Measurements from ENCODE around the gene BCKDK. TPM values are rescaled to one million over a fixed set of nuclear protein-coding genes. Genes with fewer than 3 reads are reported as not detected.

Gene BCKDK
- total and polyA plus RNA-seq, 2 of the 8 experiments (the other 6 are each of a cell fraction or from before 2014, with no cell fraction given): 49.6 to 77.1 TPM

DNA sequence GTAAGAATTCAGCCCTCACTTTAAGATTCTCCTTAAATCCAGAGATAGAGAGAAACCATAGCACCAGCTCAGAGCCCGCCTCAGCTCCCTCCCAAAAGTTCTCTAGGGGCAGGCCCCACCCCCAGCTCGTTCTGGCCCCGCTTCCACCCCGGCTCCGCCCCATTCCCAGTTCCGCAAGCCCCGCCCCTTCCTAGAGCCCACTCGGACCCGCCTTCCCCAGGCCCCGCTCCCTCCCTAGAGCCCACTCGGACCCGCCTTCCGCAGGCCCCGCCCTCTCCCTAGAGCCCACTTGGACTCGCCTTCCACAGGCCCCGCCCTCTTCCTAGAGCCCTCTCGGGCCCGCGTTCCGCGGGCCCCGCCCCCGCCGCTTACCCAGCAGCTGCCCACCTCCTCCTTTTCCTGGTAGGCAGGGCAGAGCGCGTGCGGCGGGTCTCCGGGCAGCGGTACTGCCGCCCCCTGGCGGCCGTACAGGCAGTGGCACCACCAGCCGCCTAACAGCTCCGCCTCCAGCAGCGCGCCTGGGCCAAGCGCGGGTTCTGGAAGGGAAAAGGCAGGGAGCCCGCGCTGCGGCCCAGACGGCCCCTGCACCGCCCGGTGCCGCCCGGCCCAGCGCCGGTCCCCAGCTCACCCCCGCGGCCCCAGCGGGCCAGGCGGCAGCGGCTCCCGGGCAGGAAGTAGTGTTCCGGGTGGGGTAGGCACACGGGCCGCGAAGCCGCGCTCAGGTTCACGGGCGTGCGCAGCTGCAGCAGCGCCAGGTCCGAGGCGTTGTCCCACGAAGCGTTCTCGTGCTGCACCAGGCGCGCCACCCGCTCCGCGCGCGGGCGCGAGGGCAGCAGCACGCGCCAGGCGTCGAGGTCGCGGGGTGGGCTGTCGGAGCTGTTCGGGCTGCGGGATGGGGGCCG lies 34.2 kb downstream of the BCKDK start:
- Histone ChIP-seq H3K23me2 (ENCODE audit: low read depth, low read length) (peaks cover 3% of the 10 kb centered on the region; the same call in 1 of the 2 replicates), H2BK120ac (replicated peaks; ENCODE audit: low read depth, low read length) (no peak overlapping the region), H3K23ac (ENCODE audit: insufficient read length) (no peak overlapping the region), H3K4ac (replicated peaks; ENCODE audit: insufficient read length, low read depth, low read length) (no peak overlapping the region), H3K4me2 (ENCODE audit: insufficient read depth in 1 of 2, low read depth in 2 of 2, low read length in 2 of 2) (peak overlapping the region; percentile 51 to 72; a peak in 3 of 4 replicates), H4K20me1 (replicated peaks in 1 of 2; ENCODE audit: control insufficient read depth in 1 of 2, insufficient read depth in 2 of 2, low read length in 2 of 2) (no peaks in the 10 kb centered on the region), H2AFZ (ENCODE audit: low read length) (peak overlapping the region; percentile 77; the same call in 1 of the 2 replicates), H3K4me3 (ENCODE audit: extremely low read depth in 1 of 4, insufficient read depth in 2 of 4, low read depth in 3 of 4, low read length in 4 of 4) (peak overlapping the region; percentile 10 to 54 (median 24); a peak in 7 of 8 replicates), H4K8ac (ENCODE audit: extremely low read depth, insufficient read depth, low read length) (peak overlapping the region; percentile 85), H3K9ac (replicated peaks in 1 of 4; ENCODE audit: extremely low read depth in 1 of 4, low read depth in 3 of 4, low read length in 3 of 4) (peak overlapping the region in 1 of 4 experiments; percentile 43; a peak in 2 of 7 replicates), H3K56ac (replicated peaks; ENCODE audit: insufficient read length, low read depth, low read length) (no peak overlapping the region), H3K14ac (ENCODE audit: insufficient read length) (no peak overlapping the region), H2AK5ac (ENCODE audit: low read depth, low read length) (no peak overlapping the region), H3K27me3 (replicated peaks in 1 of 4; ENCODE audit: control insufficient read depth in 3 of 4, extremely low read depth in 1 of 4, insufficient read depth in 3 of 4, low read length in 3 of 4) (peaks cover 1 to 19% (median 12%) of the 10 kb centered on the region in 4 experiments), H3K79me1 (ENCODE audit: low read depth, low read length) (no peaks in the 10 kb centered on the region), H3K4me1 (replicated peaks in 1 of 4; ENCODE audit: control insufficient read depth in 3 of 4, insufficient read depth in 4 of 4, low read length in 3 of 4) (peaks cover 5 to 26% (median 22%) of the 10 kb centered on the region in 4 experiments), H2BK15ac (ENCODE audit: low read length) (0 out of 2 replicates have a peak overlapping the region, but pooled peaks have one; percentile 92), H2BK5ac (ENCODE audit: low read depth, low read length) (peak overlapping the region; percentile 58; the same call in 1 of the 2 replicates), H3K18ac (ENCODE audit: extremely low read depth, low read length) (peak overlapping the region; percentile 93), H4K91ac (replicated peaks; ENCODE audit: insufficient read length, low read length) (peak overlapping the region; percentile 96), H3K79me2 (ENCODE audit: control insufficient read depth in 1 of 2, insufficient read depth in 2 of 2, low read length in 2 of 2) (no peaks in the 10 kb centered on the region), H2BK20ac (ENCODE audit: low read length) (no peak overlapping the region), H3K36me3 (ENCODE audit: control insufficient read depth in 2 of 4, insufficient read depth in 4 of 4, low read length in 3 of 4) (no peaks in the 10 kb centered on the region), H4K5ac (ENCODE audit: insufficient read length, low read depth, low read length) (no peak overlapping the region), H3K9me3 (ENCODE audit: insufficient read depth in 2 of 2, low read depth in 1 of 2, low read length in 1 of 2) (no peaks in the 10 kb centered on the region), H2BK12ac (ENCODE audit: low read depth, low read length) (peak overlapping the region; percentile 55; the same call in 1 of the 2 replicates), H3K27ac (ENCODE audit: low read depth, low read length) (peak overlapping the region; percentile 48; the same call in 1 of the 2 replicates)
- FAIRE-seq: no peak
- 16% methylated on average over 51 of the region's 89 CpGs; no CpG with 5 or more reads in 1 of the 2 experiments for WGBS, 2 experiments (ENCODE audit: extremely low coverage in 1 of 2, insufficient coverage in 1 of 2, insufficient read length in 1 of 2, insufficient replicate concordance in 2 of 2, low coverage in 1 of 2, low lambda C conversion rate in 2 of 2, missing lambda C conversion rate in 1 of 2)
- DNase-seq (ENCODE audit: low read depth in 1 of 2, low spot score in 2 of 2): peak; percentile 98 to 99
- POLR2A ChIA-PET (ENCODE audit: partially characterized antibody): interaction anchor here (0.6 to 34.9 kb wide), 15 partner anchors 8 to 316 kb away, joined by 3 to 713 read pairs (median 4); partner anchors contain the start of genes ARMC5, BCKDK, FUS and HSD3B7
- CTCF ChIA-PET (ENCODE audit: partially characterized antibody): interaction anchor here (0.5 to 8.1 kb wide), 30 partner anchors 8 to 241 kb away, joined by 3 to 56 read pairs (median 4); partner anchors contain the start of genes BCKDK, HSD3B7, KAT8 and PYCARD
- TF ChIP-seq, protein P1, sequence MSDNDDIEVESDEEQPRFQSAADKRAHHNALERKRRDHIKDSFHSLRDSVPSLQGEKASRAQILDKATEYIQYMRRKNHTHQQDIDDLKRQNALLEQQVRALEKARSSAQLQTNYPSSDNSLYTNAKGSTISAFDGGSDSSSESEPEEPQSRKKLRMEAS (IDR thresholded peaks at IDR 0.05): peak; percentile 93
- no peak for TF ChIP-seq POLR2AphosphoS5 (IDR thresholded peaks at IDR 0.05; ENCODE audit: low read depth, low read length)
- TF ChIP-seq YY1 (IDR thresholded peaks at IDR 0.05; ENCODE audit: low read depth, low read length): 0 out of 2 replicates have a peak, but pooled peaks have one; percentile 33
- 0 out of 2 replicates have a peak, but pooled peaks have one; percentile 32 for TF ChIP-seq CHD2 (IDR thresholded peaks at IDR 0.05; ENCODE audit: low read length)
- TF ChIP-seq EGR1 (IDR thresholded peaks at IDR 0.05; ENCODE audit: borderline replicate concordance, low read depth, low read length): peak; percentile 14; the same call in 1 of the 2 replicates
- no peak for TF ChIP-seq TEAD4 (IDR thresholded peaks at IDR 0.05; ENCODE audit: low read depth, low read length)
- TF ChIP-seq CTBP2 (IDR thresholded peaks at IDR 0.05; ENCODE audit: borderline replicate concordance, insufficient read depth, insufficient read length, low read length): peak; percentile 52
- TF ChIP-seq, protein P2, sequence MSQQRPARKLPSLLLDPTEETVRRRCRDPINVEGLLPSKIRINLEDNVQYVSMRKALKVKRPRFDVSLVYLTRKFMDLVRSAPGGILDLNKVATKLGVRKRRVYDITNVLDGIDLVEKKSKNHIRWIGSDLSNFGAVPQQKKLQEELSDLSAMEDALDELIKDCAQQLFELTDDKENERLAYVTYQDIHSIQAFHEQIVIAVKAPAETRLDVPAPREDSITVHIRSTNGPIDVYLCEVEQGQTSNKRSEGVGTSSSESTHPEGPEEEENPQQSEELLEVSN (IDR thresholded peaks at IDR 0.05): peak; percentile 91
- peak; percentile 79 for TF ChIP-seq RNF2 (IDR thresholded peaks at IDR 0.05; ENCODE audit: borderline replicate concordance, low read depth, low read length, missing control alignments, poor library complexity, severe bottlenecking)
